SK-N-SH (cell line): ENCODE data around the gene TK2. TPM values are rescaled to one million over a fixed set of nuclear protein-coding genes. Genes with fewer than 3 reads are reported as not detected.

Source experiments
- CTCF ChIA-PET: fragments of 300-600, 350-600 bp; formaldehyde crosslinking; extraction: SDS; loops from one replicate; lab custom pipeline; 2021; lab: Yijun Ruan, JAX
- POLR2A ChIA-PET: fragments of 350-600 bp; sonication (Branson Sonifier 250); formaldehyde crosslinking; extraction: SDS; loops from one replicate; lab custom pipeline; 2020; ENCODE audit warnings: antibody characterized with exemption, inconsistent platforms; lab: Yijun Ruan, JAX
- DNase-seq: peaks from one replicate; pipeline ENCODE4 v3.0.0; 2012
- H2AFZ ChIP-seq: fragments of 200-600 bp; sonication (generic); 2 replicates; pipeline ENCODE4 v1.8.1; 2016; ENCODE audit warnings: antibody characterized with exemption, mild to moderate bottlenecking, low read depth
- H3F3A ChIP-seq: fragments of 200-600 bp; sonication (generic); replicated peaks from 2 replicates; pipeline ENCODE3; 2016; ENCODE audit warnings: antibody characterized with exemption, mild to moderate bottlenecking; ENCODE audit not compliant: insufficient read depth
- H3K27ac ChIP-seq, 2 experiments: fragments of 200-500 bp in 1 of 2; fragments of 200-600 bp in 1 of 2; sonication (Bioruptor generic) in 1 of 2; sonication (generic), shearing (Covaris generic) in 1 of 2; 2 replicates each; pipeline versions ENCODE4 v1.5.1 to v1.6.1; 2014 to 2016; ENCODE audit warnings: low read depth in 2 of 2, inconsistent platforms in 1 of 2, low read length in 1 of 2, mild to moderate bottlenecking in 1 of 2, mixed read lengths in 1 of 2
- H3K27me3 ChIP-seq: fragments of 200-600 bp; sonication (generic), shearing (Covaris generic); 2 replicates; pipeline ENCODE4 v1.6.1; 2016; ENCODE audit warnings: mixed run types; ENCODE audit not compliant: insufficient read depth
- H3K36me3 ChIP-seq, 2 experiments: fragments of 200-500 bp in 1 of 2; fragments of 200-600 bp in 1 of 2; sonication (Bioruptor generic) in 1 of 2; sonication (generic) in 1 of 2; replicated peaks in 1 of 2; 2 replicates each; pipeline versions ENCODE3 to v1.5.1; 2014 to 2016; ENCODE audit warnings: low read length in 1 of 2, mild to moderate bottlenecking in 1 of 2; ENCODE audit not compliant: insufficient read depth in 2 of 2, control insufficient read depth in 1 of 2
- H3K4me1 ChIP-seq, 2 experiments: fragments of 200-500 bp in 1 of 2; fragments of 200-600 bp in 1 of 2; sonication (Bioruptor generic) in 1 of 2; sonication (generic), shearing (Covaris generic) in 1 of 2; 2 replicates each; pipeline versions ENCODE4 v1.5.1 to v1.6.1; 2014 to 2016; ENCODE audit warnings: low read depth in 1 of 2, low read length in 1 of 2, mixed run types in 1 of 2; ENCODE audit not compliant: insufficient read depth in 2 of 2, control insufficient read depth in 1 of 2
- H3K4me2 ChIP-seq: fragments of 200-600 bp; sonication (generic), shearing (Covaris generic); 2 replicates; pipeline ENCODE4 v1.6.1; 2017; ENCODE audit warnings: mixed run types
- H3K4me3 ChIP-seq, 2 experiments: fragments of 200-500 bp in 1 of 2; fragments of 200-600 bp in 1 of 2; sonication (Bioruptor generic) in 1 of 2; sonication (generic), shearing (Covaris generic) in 1 of 2; 2 replicates each; pipeline versions ENCODE4 v1.5.1 to v1.8.1; 2014 to 2016; ENCODE audit warnings: low read depth in 2 of 2, inconsistent platforms in 1 of 2, low read length in 1 of 2, mild to moderate bottlenecking in 1 of 2, mixed read lengths in 1 of 2, moderate library complexity in 1 of 2
- H3K79me2 ChIP-seq: fragments of 200-600 bp; sonication (generic); 2 replicates; pipeline ENCODE4 v1.8.1; 2017; ENCODE audit warnings: mild to moderate bottlenecking; ENCODE audit not compliant: insufficient read depth
- H3K9ac ChIP-seq: fragments of 200-600 bp; sonication (generic); 2 replicates; pipeline ENCODE4 v1.6.1; 2017; ENCODE audit warnings: mixed run types
- H3K9me2 ChIP-seq: fragments of 200-600 bp; sonication (generic); 2 replicates; pipeline ENCODE4 v1.6.1; 2017; ENCODE audit warnings: mixed run types
- H3K9me3 ChIP-seq: fragments of 200-600 bp; sonication (generic); 2 replicates; pipeline ENCODE4 v1.6.1; 2017; ENCODE audit warnings: mixed run types, mild to moderate bottlenecking, moderate library complexity
- H4K20me1 ChIP-seq: fragments of 200-600 bp; sonication (generic); 2 replicates; pipeline ENCODE4 v1.6.1; 2017; ENCODE audit warnings: mild to moderate bottlenecking, mixed run types; ENCODE audit not compliant: insufficient read depth
- ELF1 ChIP-seq: IDR thresholded peaks from 2 replicates; pipeline ENCODE4 v1.4.0; 2012
- EP300 ChIP-seq, 2 experiments: IDR thresholded peaks; 2 replicates each; pipeline versions ENCODE4 v1.4.0 to v1.6.1; 2012; ENCODE audit warnings: borderline replicate concordance in 1 of 2, low read depth in 1 of 2, low read length in 1 of 2
- FOSL2 ChIP-seq: IDR thresholded peaks from 2 replicates; pipeline ENCODE4 v1.4.0; 2012; ENCODE audit warnings: low read depth, mild to moderate bottlenecking, moderate library complexity, borderline replicate concordance
- FOXJ3 ChIP-seq: sonication (generic); formaldehyde crosslinking; IDR thresholded peaks from 2 replicates; pipeline ENCODE4 v1.5.1; 2020; ENCODE audit warnings: mild to moderate bottlenecking, missing genetic modification reagents
- FOXM1 ChIP-seq: IDR thresholded peaks from 2 replicates; pipeline ENCODE4 v1.4.0; 2012; ENCODE audit warnings: low read depth, mild to moderate bottlenecking
- GABPA ChIP-seq: IDR thresholded peaks from 2 replicates; pipeline ENCODE4 v1.4.0; 2012; ENCODE audit warnings: low read depth, mild to moderate bottlenecking
- MEF2A ChIP-seq: IDR thresholded peaks from 2 replicates; pipeline ENCODE4 v1.4.0; 2012; ENCODE audit warnings: low read depth, borderline replicate concordance
- NFIC ChIP-seq: IDR thresholded peaks from 2 replicates; pipeline ENCODE4 v1.4.0; 2012; ENCODE audit warnings: borderline replicate concordance
- NRF1 ChIP-seq: IDR thresholded peaks from 2 replicates; pipeline ENCODE4 v1.6.1; 2012; ENCODE audit warnings: low read depth, mild to moderate bottlenecking, low read length
- RFX5 ChIP-seq: IDR thresholded peaks from 2 replicates; pipeline ENCODE4 v1.6.1; 2012; ENCODE audit warnings: mild to moderate bottlenecking, improper control_type of control experiment, low read length
- RXRA ChIP-seq: IDR thresholded peaks from 2 replicates; pipeline ENCODE4 v1.4.0; 2012; ENCODE audit warnings: low read depth, mild to moderate bottlenecking, borderline replicate concordance
- TAF1 ChIP-seq: IDR thresholded peaks from 2 replicates; pipeline ENCODE4 v1.6.1; 2012; ENCODE audit warnings: low read depth, mild to moderate bottlenecking, low read length, moderate library complexity, borderline replicate concordance
- TEAD4 ChIP-seq: IDR thresholded peaks from 2 replicates; pipeline ENCODE4 v1.4.0; 2012; ENCODE audit warnings: mild to moderate bottlenecking, borderline replicate concordance; ENCODE audit not compliant: insufficient read depth
- YY1 ChIP-seq: IDR thresholded peaks from 2 replicates; pipeline ENCODE4 v1.4.0; 2012; ENCODE audit warnings: low read depth, mild to moderate bottlenecking
- WGBS: methylation state at CpG from one replicate; pipeline ENCODE4 v1.1.6; 2017; ENCODE audit warnings: low lambda C conversion rate; 5-methylcytosine and 5-hydroxymethylcytosine counted together
- polyA plus RNA-seq, 3 experiments: library from polyadenylated mRNA; depleted of rRNA; stranded (reverse); fragments of >200 nt; gene quantifications; 2 replicates each; pipeline ENCODE4 v1.2.3, GENCODE V29; 2012
- TF ChIP-seq, protein P1 (sequence below): fragments of 150-350 bp; IDR thresholded peaks from 2 replicates; pipeline ENCODE4 v1.6.1; 2017; ENCODE audit warnings: antibody characterized with exemption, low read length, low read depth, borderline replicate concordance
- TF ChIP-seq, protein P2 (sequence below): fragments of 200-600 bp; sonication (generic); IDR thresholded peaks from 2 replicates; pipeline ENCODE4 v1.6.1; 2017; ENCODE audit warnings: antibody characterized with exemption, mild to moderate bottlenecking, moderate library complexity

The TK2 gene
- polyA plus RNA-seq, 1 of the 3 experiments (the other 2 are of a cell fraction), result 25.2 TPM

DNA sequence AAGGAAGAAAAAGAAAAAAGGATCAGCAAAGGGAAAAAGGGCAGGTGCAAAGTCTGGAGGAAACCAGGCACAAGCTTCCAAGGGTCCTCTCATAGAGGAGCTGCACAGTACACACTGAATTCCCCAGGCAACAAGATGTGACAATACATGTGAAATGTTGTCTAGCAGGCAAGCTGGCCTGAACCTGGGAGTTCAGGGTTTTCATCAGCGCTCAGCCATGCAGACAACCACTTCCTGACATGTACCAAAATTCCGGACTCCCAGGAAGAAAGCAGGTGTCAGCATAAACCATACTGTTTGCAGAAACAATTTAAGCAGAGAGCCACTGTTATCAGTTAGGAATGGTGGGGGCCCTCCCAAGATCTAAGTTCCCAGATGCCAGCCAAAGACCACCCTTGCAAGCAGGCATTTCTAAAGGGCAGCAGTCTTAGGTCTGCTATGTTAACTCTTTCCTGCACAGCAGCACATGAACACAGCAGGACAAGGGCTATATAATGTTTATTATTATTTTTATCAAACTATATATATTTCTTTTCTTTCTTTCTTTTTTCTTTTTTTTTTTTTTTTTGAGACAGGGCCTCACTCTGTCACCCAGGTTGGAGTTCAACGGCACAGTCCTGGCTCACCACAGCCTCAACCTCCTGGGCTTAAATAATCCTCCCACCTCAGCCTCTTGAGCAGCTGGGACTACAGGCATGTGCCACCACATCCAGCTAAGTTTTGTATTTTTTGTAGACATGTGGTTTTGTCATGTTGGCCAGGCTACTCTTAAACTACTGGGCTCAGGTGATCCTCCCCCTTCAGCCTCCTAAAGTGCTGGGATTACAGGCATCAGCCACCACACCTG is 10.1 kb downstream of the TK2 start:
- Histone ChIP-seq H3K36me3 (peaks cover 9 to 10% of the 10 kb centered on the region in 2 experiments), H2AFZ (no peak overlapping the region), H3K27ac (no peak overlapping the region), H3K27me3 (no peaks in the 10 kb centered on the region), H3K4me2 (no peak overlapping the region), H3K9ac (no peak overlapping the region), H3F3A (no peaks in the 10 kb centered on the region), H3K9me2 (no peaks in the 10 kb centered on the region), H3K4me3 (no peak overlapping the region), H4K20me1 (no peaks in the 10 kb centered on the region), H3K79me2 (no peaks in the 10 kb centered on the region), H3K4me1 (no peaks in the 10 kb centered on the region), H3K9me3 (no peaks in the 10 kb centered on the region)
- WGBS, result 87% methylated on average over 3 of the region's 3 CpGs
- POLR2A ChIA-PET, result no interaction called here
- TF ChIP-seq FOXJ3 (CRISPR knock-in tag) (no peak), TEAD4 (no peak), MEF2A (no peak), YY1 (no peak), FOXM1 (no peak), NRF1 (no peak), NFIC (no peak), RXRA (no peak), RFX5 (no peak), EP300 (IDR thresholded peaks at IDR 0.05; ENCODE audit: borderline replicate concordance in 1 of 2, low read depth in 1 of 2, low read length in 1 of 2) (no peak), ELF1 (no peak), FOSL2 (no peak), TAF1 (no peak), GABPA (no peak)
- TF ChIP-seq, protein P1, sequence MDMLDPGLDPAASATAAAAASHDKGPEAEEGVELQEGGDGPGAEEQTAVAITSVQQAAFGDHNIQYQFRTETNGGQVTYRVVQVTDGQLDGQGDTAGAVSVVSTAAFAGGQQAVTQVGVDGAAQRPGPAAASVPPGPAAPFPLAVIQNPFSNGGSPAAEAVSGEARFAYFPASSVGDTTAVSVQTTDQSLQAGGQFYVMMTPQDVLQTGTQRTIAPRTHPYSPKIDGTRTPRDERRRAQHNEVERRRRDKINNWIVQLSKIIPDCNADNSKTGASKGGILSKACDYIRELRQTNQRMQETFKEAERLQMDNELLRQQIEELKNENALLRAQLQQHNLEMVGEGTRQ, result no peak
- TF ChIP-seq, protein P2, sequence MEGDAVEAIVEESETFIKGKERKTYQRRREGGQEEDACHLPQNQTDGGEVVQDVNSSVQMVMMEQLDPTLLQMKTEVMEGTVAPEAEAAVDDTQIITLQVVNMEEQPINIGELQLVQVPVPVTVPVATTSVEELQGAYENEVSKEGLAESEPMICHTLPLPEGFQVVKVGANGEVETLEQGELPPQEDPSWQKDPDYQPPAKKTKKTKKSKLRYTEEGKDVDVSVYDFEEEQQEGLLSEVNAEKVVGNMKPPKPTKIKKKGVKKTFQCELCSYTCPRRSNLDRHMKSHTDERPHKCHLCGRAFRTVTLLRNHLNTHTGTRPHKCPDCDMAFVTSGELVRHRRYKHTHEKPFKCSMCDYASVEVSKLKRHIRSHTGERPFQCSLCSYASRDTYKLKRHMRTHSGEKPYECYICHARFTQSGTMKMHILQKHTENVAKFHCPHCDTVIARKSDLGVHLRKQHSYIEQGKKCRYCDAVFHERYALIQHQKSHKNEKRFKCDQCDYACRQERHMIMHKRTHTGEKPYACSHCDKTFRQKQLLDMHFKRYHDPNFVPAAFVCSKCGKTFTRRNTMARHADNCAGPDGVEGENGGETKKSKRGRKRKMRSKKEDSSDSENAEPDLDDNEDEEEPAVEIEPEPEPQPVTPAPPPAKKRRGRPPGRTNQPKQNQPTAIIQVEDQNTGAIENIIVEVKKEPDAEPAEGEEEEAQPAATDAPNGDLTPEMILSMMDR, result no peak
- CTCF ChIA-PET, result interaction anchor here (2.1 kb wide), 1 partner anchor 133 kb away, joined by 6 read pairs; no protein-coding TSS in a partner anchor
- no peak for DNase-seq
